Tibial artery (tissue), 4 donors: ENCODE results near the gene CLDN5.
A peak's percentile ranks its signal among the peaks of the same experiment; 100 is the strongest.

Experiments used
- DNase-seq, 2 donors: peaks; one replicate each; pipeline ENCODE4 v3.0.0-alpha.2; 2019
- H3K27ac ChIP-seq, 2 donors: fragments of 200-600 bp; sonication (generic) in 1 of 2; 1 replicate in 1 of 2; 2 replicates in 1 of 2; pipeline ENCODE4 v1.5.1; 2018 to 2019; ENCODE audit warnings: mild to moderate bottlenecking in 1 of 2
- H3K27me3 ChIP-seq, 2 donors: fragments of 200-600 bp; sonication (generic) in 1 of 2; one replicate each; pipeline versions ENCODE4 v1.5.1 to v1.6.0; 2016 to 2019
- H3K36me3 ChIP-seq, 3 donors: fragments of 200-600 bp; sonication (generic) in 2 of 3; one replicate each; pipeline ENCODE4 v1.5.1; 2016 to 2019; ENCODE audit warnings: mild to moderate bottlenecking in 2 of 3
- H3K4me1 ChIP-seq, 4 donors: fragments of 200-600 bp; sonication (generic) in 2 of 4; 1 replicate in 3 of 4; 2 replicates in 1 of 4; pipeline ENCODE4 v1.5.1; 2016 to 2019
- H3K4me3 ChIP-seq, 2 donors: fragments of 200-600 bp; sonication (generic) in 1 of 2; 1 replicate in 1 of 2; 2 replicates in 1 of 2; pipeline ENCODE4 v1.5.1; 2018 to 2019; ENCODE audit warnings: mild to moderate bottlenecking in 2 of 2
- H3K9me3 ChIP-seq, 3 donors: fragments of 200-600 bp; sonication (generic) in 1 of 3; one replicate each; pipeline ENCODE4 v1.5.1; 2016 to 2019
- intact Hi-C: fragments of 100-400 bp; cut with DNase I; formaldehyde crosslinking; loops from one replicate; pipeline ENCODE4 v1.15.0; 2023; ENCODE audit warnings: low total_unique reads
- TF ChIP-seq, protein P1 (sequence below), 2 experiments: fragments of 200-600 bp in 1 of 2; fragments of 450-650 bp in 1 of 2; IDR thresholded peaks; one replicate each; pipeline ENCODE4 v1.5.1; 2017 to 2019; ENCODE audit warnings: antibody characterized with exemption in 2 of 2, mild to moderate bottlenecking in 1 of 2, moderate library complexity in 1 of 2

The CLDN5 gene

GRCh38 chr22:19520566-19521305 lies 3.5 kb downstream of the CLDN5 start:
- DNase-seq, result peak in 1 of 2 donors; percentile 34
- no peaks in the 10 kb centered on the region for H3K36me3 ChIP-seq
- intact Hi-C loops, result no loop called here
- TF ChIP-seq, protein P1, sequence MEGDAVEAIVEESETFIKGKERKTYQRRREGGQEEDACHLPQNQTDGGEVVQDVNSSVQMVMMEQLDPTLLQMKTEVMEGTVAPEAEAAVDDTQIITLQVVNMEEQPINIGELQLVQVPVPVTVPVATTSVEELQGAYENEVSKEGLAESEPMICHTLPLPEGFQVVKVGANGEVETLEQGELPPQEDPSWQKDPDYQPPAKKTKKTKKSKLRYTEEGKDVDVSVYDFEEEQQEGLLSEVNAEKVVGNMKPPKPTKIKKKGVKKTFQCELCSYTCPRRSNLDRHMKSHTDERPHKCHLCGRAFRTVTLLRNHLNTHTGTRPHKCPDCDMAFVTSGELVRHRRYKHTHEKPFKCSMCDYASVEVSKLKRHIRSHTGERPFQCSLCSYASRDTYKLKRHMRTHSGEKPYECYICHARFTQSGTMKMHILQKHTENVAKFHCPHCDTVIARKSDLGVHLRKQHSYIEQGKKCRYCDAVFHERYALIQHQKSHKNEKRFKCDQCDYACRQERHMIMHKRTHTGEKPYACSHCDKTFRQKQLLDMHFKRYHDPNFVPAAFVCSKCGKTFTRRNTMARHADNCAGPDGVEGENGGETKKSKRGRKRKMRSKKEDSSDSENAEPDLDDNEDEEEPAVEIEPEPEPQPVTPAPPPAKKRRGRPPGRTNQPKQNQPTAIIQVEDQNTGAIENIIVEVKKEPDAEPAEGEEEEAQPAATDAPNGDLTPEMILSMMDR (IDR thresholded peaks at IDR 0.05), result no peak
- no peak overlapping the region for H3K27ac ChIP-seq
- peaks cover 0 to 38% of the 10 kb centered on the region in 2 donors for H3K27me3 ChIP-seq
- H3K4me3 ChIP-seq, result no peak overlapping the region
- no peaks in the 10 kb centered on the region for H3K9me3 ChIP-seq
- H3K4me1 ChIP-seq, result peaks cover 0 to 19% (median 16%) of the 10 kb centered on the region in 4 donors

DNA sequence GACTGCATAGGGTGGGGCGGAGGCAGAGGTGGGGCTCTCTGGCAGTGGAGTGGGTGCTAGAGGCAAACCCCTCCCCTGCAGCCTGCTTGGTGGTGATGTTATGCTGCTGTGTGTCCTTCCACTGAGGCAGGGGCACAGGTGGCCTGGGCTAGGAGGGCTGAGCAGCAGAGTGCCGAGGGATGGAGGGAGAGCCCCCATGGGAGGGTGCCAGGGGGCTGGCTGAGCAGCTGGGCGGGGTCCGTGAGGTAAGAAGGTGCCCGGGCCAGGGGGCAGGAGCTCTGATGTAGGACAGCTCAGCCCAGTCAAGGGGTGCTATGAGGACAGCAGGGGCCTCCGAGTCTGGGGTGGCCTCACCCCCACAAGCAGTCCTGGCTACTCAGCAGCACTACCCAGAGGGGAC lies 4.2 kb downstream of the CLDN5 start:
- Histone ChIP-seq H3K36me3 (no peaks in the 10 kb centered on the region), H3K9me3 (no peaks in the 10 kb centered on the region), H3K4me1 (peaks cover 0 to 19% (median 16%) of the 10 kb centered on the region in 4 donors), H3K27ac (no peak overlapping the region), H3K27me3 (peaks cover 0 to 30% of the 10 kb centered on the region in 2 donors), H3K4me3 (no peak overlapping the region)
- intact Hi-C loops, result no loop called here
- DNase-seq, result peak in 1 of 2 donors; percentile 53
- TF ChIP-seq, protein P1 (IDR thresholded peaks at IDR 0.05), result no peak

DNA sequence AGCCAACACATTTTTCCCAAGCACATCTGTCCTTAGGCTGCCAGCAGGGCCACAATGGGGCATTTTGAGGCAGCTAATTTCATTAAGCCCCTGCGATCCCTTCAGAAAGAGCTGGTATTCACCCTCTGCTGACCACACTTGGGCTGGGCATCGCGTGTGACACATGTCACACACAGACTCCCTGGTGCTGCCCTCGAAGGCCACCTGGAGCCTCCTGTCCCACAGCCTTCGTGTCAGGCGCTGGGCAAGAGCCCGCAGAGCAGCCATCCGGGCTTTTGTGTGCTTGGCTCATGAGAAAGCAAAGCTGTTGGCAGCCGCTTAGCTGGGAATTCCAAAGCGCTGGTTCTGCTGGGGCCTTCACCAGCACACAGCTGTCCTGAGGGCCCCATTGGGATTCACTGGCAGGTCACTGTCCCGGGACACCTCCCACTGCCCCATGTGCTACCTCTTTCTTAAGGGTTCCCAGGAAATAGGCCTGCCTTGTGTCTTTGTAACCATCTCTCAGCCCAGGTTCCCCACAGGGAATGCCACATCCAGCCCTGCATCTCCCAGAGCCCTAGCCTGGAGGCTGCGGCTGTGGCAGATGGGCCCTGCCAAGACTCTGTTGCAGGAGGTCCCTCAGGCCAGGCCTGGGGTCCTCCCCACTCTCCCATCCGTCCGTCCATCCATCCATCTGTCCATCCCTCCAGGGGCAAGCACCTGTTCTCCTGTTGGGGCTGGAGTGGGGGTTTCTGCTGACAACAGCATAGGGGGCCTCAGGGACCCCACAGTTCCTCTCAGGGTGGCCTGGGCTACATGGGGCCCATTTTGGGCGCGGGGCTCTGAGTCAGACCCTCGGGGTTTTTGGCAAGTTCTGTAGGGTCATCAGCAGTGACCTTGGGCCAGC lies 4.9 kb downstream of the CLDN5 start:
- peaks cover 0 to under 1% (median 0%) of the 10 kb centered on the region in 3 donors for H3K9me3 ChIP-seq
- no peaks in the 10 kb centered on the region for H3K36me3 ChIP-seq
- intact Hi-C loops, result no loop called here
- DNase-seq, result peak in 1 of 2 donors; percentile 52
- TF ChIP-seq, protein P1 (IDR thresholded peaks at IDR 0.05), result no peak
- no peak overlapping the region for H3K27ac ChIP-seq
- peaks cover 0 to 15% (median 12%) of the 10 kb centered on the region in 4 donors for H3K4me1 ChIP-seq
- H3K4me3 ChIP-seq, result no peak overlapping the region
- H3K27me3 ChIP-seq, result peaks cover 0 to 23% of the 10 kb centered on the region in 2 donors

DNA sequence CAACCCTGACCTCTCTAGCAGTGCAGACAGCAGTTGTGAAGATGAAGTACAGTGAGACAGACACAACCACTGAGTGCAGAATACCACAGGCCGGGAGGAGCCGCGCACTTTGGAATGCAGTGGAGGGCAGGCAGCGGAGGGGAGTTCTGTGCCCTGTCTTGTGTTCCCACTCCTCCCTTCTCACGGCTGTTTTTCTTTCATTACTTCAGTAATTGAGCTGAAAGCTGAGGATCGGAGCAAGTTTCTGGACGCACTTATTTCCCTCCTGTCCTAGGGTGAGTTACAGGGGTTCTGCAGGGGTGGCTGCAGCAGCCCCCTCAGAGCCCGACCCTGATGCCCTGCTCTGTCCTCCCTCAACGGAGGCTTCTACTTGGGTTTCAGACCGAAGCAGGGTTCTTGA lies 5.6 kb downstream of the CLDN5 start:
- Histone ChIP-seq H3K9me3 (peaks cover 0 to 7% (median 6%) of the 10 kb centered on the region in 3 donors), H3K27me3 (peaks cover 0 to 17% of the 10 kb centered on the region in 2 donors), H3K4me1 (peaks cover 0 to 8% (median 7%) of the 10 kb centered on the region in 4 donors), H3K4me3 (no peak overlapping the region), H3K36me3 (no peaks in the 10 kb centered on the region), H3K27ac (no peak overlapping the region)
- TF ChIP-seq, protein P1 (IDR thresholded peaks at IDR 0.05), result no peak
- peak in 1 of 2 donors; percentile 41 for DNase-seq
- intact Hi-C loops, result no loop called here

DNA sequence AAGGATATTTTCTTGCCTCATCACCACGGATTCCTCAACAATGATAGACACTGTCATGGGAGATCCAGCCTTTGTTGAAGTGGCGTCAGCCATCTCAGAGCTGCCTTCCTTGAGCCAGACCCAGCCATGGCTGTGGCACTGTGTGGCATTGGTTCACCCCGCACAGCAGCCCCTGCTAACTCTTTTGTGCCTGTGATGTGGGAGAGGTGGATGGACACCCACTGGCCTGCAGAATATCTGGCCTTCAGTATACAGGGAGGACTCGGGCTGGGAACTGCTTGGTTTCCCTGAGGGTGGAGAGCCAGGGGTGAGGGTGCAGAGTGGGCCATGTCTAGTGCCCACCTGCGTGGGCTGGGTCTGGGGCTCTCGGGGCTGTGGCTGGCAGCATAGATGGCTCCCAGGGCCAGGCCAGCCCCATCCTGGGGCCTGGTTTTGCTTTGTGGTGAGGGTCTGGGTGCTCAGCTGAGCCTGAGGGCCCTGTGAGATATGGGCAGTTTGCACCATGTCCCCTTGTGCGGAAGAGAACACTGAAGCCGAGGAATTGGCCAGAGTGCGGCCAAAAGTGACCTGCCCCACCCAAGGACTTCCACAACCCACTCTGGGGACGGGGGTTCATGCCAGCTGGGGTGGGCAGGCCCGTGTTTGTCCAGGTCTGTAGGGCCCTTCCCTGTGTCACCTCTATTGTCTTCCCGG lies 6.1 kb downstream of the CLDN5 start:
- Histone ChIP-seq H3K27me3 (peaks cover 0 to 11% of the 10 kb centered on the region in 2 donors), H3K4me3 (no peak overlapping the region), H3K4me1 (peaks cover 0 to 3% (median under 1%) of the 10 kb centered on the region in 4 donors), H3K36me3 (no peaks in the 10 kb centered on the region), H3K9me3 (peaks cover 0 to 10% (median 6%) of the 10 kb centered on the region in 3 donors), H3K27ac (no peak overlapping the region)
- intact Hi-C loops, result no loop called here
- peak in 1 of 2 donors; percentile 42 for DNase-seq
- TF ChIP-seq, protein P1 (IDR thresholded peaks at IDR 0.05), result no peak
